ENCODE results near the gene DIO3. TPM values are rescaled to one million over a fixed set of nuclear protein-coding genes. Genes with fewer than 3 reads are reported as not detected.

The DIO3 gene
- total RNA-seq, result 10 to 100 TPM in 1 of 4 donors, 1 to 10 TPM in 3; 4.3 to 14.2 (median 5.1) TPM

GRCh38 chr14:101561145-101561896 is at the start of gene DIO3:
TSS of gene DIO3 (plus strand) at chr14:101561495.
- no peak for DNase-seq (ENCODE audit: low spot score)

GRCh38 chr14:101511620-101512375 is 49.5 kb upstream of the DIO3 start:
- no peak for ATAC-seq (ENCODE audit: low FRiP score)
- no peak for DNase-seq (ENCODE audit: low spot score)

More at GRCh38 chr14:101561145-101561896, at the start of gene DIO3:
- TF ChIP-seq CTCF (IDR thresholded peaks at IDR 0.05), result no peak
- ATAC-seq (ENCODE audit: low FRiP score), result no peak

GRCh38 chr14:101512376-101512695 is 49.0 kb upstream of the DIO3 start:
- no peak for DNase-seq (ENCODE audit: low spot score)
- ATAC-seq (ENCODE audit: low FRiP score), result no peak
- TF ChIP-seq CTCF (IDR thresholded peaks at IDR 0.05), result no peak

More at GRCh38 chr14:101511620-101512375, 49.5 kb upstream of the DIO3 start:
- TF ChIP-seq CTCF (IDR thresholded peaks at IDR 0.05), result no peak

GRCh38 chr14:101514136-101514535 is 47.2 kb upstream of the DIO3 start:
- DNase-seq (ENCODE audit: low spot score) (no peak), ATAC-seq (ENCODE audit: low FRiP score) (no peak)
- TF ChIP-seq CTCF (IDR thresholded peaks at IDR 0.05), result no peak

GRCh38 chr14:101516401-101516800 is 44.9 kb upstream of the DIO3 start:
- DNase-seq (ENCODE audit: low spot score) (no peak), ATAC-seq (ENCODE audit: low FRiP score) (no peak)
- TF ChIP-seq CTCF (IDR thresholded peaks at IDR 0.05), result no peak

GRCh38 chr14:101518611-101519473 is 42.5 kb upstream of the DIO3 start:
- DNase-seq (ENCODE audit: low spot score), result no peak
- TF ChIP-seq CTCF (IDR thresholded peaks at IDR 0.05), result no peak
- peak; percentile 30 for ATAC-seq (ENCODE audit: low FRiP score)
